Endothelial cell (in vitro differentiated cells): ENCODE measurements around the gene PAEP. TPM values are rescaled to one million over a fixed set of nuclear protein-coding genes. Genes with fewer than 3 reads are reported as not detected.

Experiments used
- DNase-seq: peaks from one replicate; pipeline ENCODE4 v3.0.0; 2021; ENCODE audit warnings: low spot score
- H3K27ac Mint-ChIP-seq: one replicate; pipeline ENCODE4 v1.8.0; 2021; ENCODE audit warnings: mixed read lengths, inconsistent platforms; ENCODE audit not compliant: unreplicated experiment
- H3K27me3 Mint-ChIP-seq: one replicate; pipeline ENCODE4 v1.8.0; 2021; ENCODE audit warnings: mild to moderate bottlenecking, moderate library complexity, mixed read lengths, inconsistent platforms; ENCODE audit not compliant: unreplicated experiment
- H3K36me3 Mint-ChIP-seq: one replicate; pipeline ENCODE4 v1.8.0; 2021; ENCODE audit warnings: mild to moderate bottlenecking, low read depth, mixed read lengths, inconsistent platforms; ENCODE audit not compliant: unreplicated experiment
- H3K4me1 Mint-ChIP-seq: one replicate; pipeline ENCODE4 v1.8.0; 2021; ENCODE audit warnings: mild to moderate bottlenecking, mixed read lengths, inconsistent platforms; ENCODE audit not compliant: unreplicated experiment
- H3K4me3 Mint-ChIP-seq: one replicate; pipeline ENCODE4 v1.8.0; 2021; ENCODE audit warnings: mild to moderate bottlenecking, mixed read lengths, inconsistent platforms; ENCODE audit not compliant: unreplicated experiment
- H3K9me3 Mint-ChIP-seq: one replicate; pipeline ENCODE4 v1.8.0; 2021; ENCODE audit warnings: mixed read lengths, inconsistent platforms; ENCODE audit not compliant: unreplicated experiment
- CTCF ChIP-seq: fragments of 200-600 bp; sonication (generic); IDR thresholded peaks from one replicate; pipeline ENCODE4 v1.5.0; 2021; ENCODE audit warnings: antibody characterized with exemption; ENCODE audit not compliant: unreplicated experiment
- total RNA-seq: library from RNA; stranded (reverse); fragmentation: NEBNext Ultra II Directional; extraction: Animal tissue kit (Norgen Biotek cat#: 25700); gene quantifications from one replicate; pipeline ENCODE4 v1.2.1, GENCODE V29; 2021; ENCODE audit not compliant: unreplicated experiment

The PAEP gene
- total RNA-seq, 1 donor from 2014 or later: not detected

- Mint-ChIP-seq H3K27me3 (no peaks in the 10 kb centered on the region), H3K4me3 (no peak overlapping the region), H3K36me3 (no peaks in the 10 kb centered on the region), H3K4me1 (no peaks in the 10 kb centered on the region), H3K9me3 (no peaks in the 10 kb centered on the region), H3K27ac (no peak overlapping the region)
- TF ChIP-seq CTCF: no peak
- DNase-seq: no peak
Measured at GRCh38 chr9:135567311-135567710, 5.8 kb downstream of the PAEP start.

- no peaks in the 10 kb centered on the region for H3K9me3 Mint-ChIP-seq
- no peaks in the 10 kb centered on the region for H3K27me3 Mint-ChIP-seq
- TF ChIP-seq CTCF: no peak
- H3K4me3 Mint-ChIP-seq: no peak overlapping the region
- H3K36me3 Mint-ChIP-seq: no peaks in the 10 kb centered on the region
- H3K4me1 Mint-ChIP-seq: no peaks in the 10 kb centered on the region
- DNase-seq: no peak
- no peak overlapping the region for H3K27ac Mint-ChIP-seq
Measured at GRCh38 chr9:135568026-135568425, 6.5 kb downstream of the PAEP start.

GRCh38 chr9:135570456-135570855 lies 8.9 kb downstream of the PAEP start:
- no peaks in the 10 kb centered on the region for H3K36me3 Mint-ChIP-seq
- no peak for DNase-seq
- no peaks in the 10 kb centered on the region for H3K27me3 Mint-ChIP-seq
- H3K9me3 Mint-ChIP-seq: no peaks in the 10 kb centered on the region
- TF ChIP-seq CTCF: no peak
- no peak overlapping the region for H3K27ac Mint-ChIP-seq
- no peak overlapping the region for H3K4me3 Mint-ChIP-seq
- no peaks in the 10 kb centered on the region for H3K4me1 Mint-ChIP-seq

GRCh38 chr9:135572233-135572632 lies 10.7 kb downstream of the PAEP start:
- DNase-seq: no peak
- H3K4me1 Mint-ChIP-seq: no peaks in the 10 kb centered on the region
- peaks cover 2% of the 10 kb centered on the region for H3K27me3 Mint-ChIP-seq
- H3K27ac Mint-ChIP-seq: no peak overlapping the region
- no peak overlapping the region for H3K4me3 Mint-ChIP-seq
- no peak for TF ChIP-seq CTCF
- H3K36me3 Mint-ChIP-seq: no peaks in the 10 kb centered on the region
- no peaks in the 10 kb centered on the region for H3K9me3 Mint-ChIP-seq

- no peak overlapping the region for H3K27ac Mint-ChIP-seq
- DNase-seq: no peak
- no peaks in the 10 kb centered on the region for H3K4me1 Mint-ChIP-seq
- H3K4me3 Mint-ChIP-seq: no peak overlapping the region
- TF ChIP-seq CTCF: no peak
- H3K36me3 Mint-ChIP-seq: no peaks in the 10 kb centered on the region
- no peaks in the 10 kb centered on the region for H3K9me3 Mint-ChIP-seq
- H3K27me3 Mint-ChIP-seq: peaks cover 2% of the 10 kb centered on the region
Measured at GRCh38 chr9:135573124-135573523, 11.6 kb downstream of the PAEP start.
